Ureter (tissue), 1 donor: Measurements from ENCODE around the gene CES3. TPM values are rescaled to one million over a fixed set of nuclear protein-coding genes. Genes with fewer than 3 reads are reported as not detected.
"Not testable (repeated sequence)": the region's sequence is repeated elsewhere in the genome, so short reads cannot be mapped to it uniquely, and the experiment has no call there.

Source experiments
- DNase-seq: peaks from one replicate; pipeline ENCODE4 v3.0.0-alpha.2; 2020; ENCODE audit warnings: low spot score
- total RNA-seq: library from RNA; stranded (reverse); gene quantifications from one replicate; pipeline ENCODE4 v1.2.4, GENCODE V29; 2023
- donor health status: DM: yes; HTN: yes; CAD: no.

The CES3 gene
- total RNA-seq, 1 donor from 2014 or later: 0.29 TPM

DNA sequence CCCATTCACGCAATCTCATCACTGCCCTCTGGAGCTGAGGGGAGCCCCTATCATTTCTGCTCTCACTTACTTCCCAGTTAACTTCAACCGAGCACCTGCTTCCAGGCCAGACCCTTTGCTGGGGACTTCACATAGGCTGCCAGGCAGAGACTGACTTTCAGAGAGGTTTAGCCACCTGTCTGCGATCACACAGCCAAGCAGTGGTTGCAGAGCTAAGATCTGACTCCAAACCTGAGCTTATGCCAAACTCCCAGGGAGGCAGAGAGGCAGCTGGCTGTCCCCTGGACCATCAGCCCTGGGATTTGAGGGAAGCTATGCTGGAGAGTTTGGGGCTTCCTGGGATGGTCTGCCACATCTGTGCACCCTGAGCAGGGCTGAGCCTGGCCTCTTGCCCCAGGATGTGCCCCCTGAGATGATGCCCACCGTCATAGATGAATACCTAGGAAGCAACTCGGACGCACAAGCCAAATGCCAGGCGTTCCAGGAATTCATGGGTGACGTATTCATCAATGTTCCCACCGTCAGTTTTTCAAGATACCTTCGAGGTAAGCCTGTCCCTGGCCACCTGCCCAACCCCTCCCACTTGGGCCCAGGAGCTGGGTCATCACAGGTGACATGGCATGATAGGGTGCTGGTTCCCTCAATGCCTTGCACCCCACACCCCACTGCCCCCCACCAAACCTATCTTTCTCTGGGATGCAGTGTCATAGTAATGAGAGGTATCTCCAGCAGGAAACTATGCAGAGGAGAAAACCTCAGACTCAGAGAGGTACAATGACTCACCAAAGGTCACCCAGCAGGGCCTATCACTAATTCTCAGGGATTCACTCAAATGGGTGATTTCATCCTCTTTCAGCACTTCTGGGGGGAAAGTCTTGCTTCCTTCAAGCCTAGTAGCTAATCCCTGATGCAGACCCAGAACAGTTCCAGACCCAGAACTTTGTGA is 10.0 kb downstream of the CES3 start:
- DNase-seq: no peak

DNA sequence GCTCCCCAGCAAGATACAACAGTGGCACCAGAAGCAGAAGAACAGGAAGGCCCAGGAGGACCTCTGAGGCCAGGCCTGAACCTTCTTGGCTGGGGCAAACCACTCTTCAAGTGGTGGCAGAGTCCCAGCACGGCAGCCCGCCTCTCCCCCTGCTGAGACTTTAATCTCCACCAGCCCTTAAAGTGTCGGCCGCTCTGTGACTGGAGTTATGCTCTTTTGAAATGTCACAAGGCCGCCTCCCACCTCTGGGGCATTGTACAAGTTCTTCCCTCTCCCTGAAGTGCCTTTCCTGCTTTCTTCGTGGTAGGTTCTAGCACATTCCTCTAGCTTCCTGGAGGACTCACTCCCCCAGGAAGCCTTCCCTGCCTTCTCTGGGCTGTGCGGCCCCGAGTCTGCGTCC is 11.9 kb downstream of the CES3 start:
- no peak for DNase-seq

DNA sequence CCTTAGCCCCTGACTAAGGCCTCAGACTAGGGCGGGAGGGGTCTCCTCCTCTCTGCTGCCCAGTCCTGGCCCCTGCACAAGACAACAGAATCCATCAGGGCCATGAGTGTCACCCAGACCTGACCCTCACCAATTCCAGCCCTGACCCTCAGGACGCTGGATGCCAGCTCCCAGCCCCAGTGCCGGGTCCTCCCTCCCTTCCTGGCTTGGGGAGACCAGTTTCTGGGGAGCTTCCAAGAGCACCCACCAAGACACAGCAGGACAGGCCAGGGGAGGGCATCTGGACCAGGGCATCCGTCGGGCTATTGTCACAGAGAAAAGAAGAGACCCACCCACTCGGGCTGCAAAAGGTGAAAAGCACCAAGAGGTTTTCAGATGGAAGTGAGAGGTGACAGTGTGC is 12.7 kb downstream of the CES3 start:
- DNase-seq: no peak

DNA sequence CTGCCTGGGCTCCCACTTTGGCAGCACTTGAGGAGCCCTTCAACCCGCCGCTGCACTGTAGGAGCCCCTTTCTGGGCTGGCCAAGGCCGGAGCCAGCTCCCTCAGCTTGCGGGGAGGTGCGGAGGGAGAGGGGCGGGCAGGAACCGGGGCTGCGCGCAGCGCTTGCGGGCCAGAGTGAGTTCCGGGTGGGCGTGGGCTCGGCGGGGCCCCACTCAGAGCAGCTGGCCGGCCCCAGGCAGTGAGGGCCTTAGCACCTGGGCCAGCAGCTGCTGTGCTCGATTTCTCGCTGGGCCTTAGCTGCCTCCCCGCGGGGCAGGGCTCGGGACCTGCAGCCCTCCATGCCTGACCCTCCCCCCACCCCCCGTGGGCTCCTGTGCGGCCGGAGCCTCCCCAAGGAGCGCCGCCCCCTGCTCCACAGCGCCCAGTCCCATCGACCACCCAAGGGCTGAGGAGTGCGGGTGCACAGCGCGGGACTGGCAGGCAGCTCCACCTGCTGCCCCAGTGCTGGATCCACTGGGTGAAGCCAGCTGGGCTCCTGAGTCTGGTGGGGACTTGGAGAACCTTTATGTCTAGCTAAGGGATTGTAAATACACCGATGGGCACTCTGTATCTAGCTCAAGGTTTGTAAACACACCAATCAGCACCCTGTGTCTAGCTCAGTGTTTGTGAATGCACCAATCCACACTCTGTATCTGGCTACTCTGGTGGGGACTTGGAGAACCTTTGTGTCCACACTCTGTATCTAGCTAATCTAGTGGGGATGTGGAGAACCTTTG is 13.3 kb downstream of the CES3 start:
- not testable (repeated sequence) for DNase-seq

- DNase-seq: not testable (repeated sequence)
Observed at GRCh38 chr16:66974932-66975246, 13.8 kb downstream of the CES3 start.

DNA sequence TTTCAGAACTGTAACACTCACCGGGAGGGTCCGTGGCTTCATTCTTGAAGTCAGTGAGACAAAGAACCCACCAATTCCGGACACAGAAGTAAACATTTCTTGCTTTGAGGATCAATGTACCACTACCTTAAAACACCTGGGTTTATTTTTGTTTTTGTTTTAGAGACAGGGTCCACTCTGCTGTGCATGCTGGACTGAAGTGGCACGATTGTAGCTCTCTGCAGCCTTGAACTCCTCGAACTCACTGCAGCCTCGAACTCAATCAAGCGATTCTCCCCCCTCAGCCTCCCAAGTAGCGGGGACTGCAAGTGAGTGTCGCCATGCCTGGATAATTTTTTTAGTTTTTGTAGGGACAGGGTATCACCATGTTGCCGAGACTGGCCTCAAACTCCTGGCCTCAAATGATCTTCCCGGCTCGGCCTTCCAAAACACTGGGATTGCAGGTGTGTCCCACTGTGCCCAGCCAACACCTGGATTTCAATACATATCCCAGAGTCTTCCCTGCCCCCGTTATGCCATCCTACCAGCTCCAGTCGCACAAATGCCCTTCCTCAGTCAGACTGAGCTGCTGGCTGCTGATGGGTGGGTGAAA is 14.3 kb downstream of the CES3 start:
- no peak for DNase-seq

GRCh38 chr16:66976746-66977145 is 15.7 kb downstream of the CES3 start:
- no peak for DNase-seq

GRCh38 chr16:66977341-66978113 is 16.5 kb downstream of the CES3 start:
- DNase-seq: peak; percentile 90

- no peak for DNase-seq
Observed at GRCh38 chr16:66979011-66979717, 18.1 kb downstream of the CES3 start.

- DNase-seq: no peak
Observed at GRCh38 chr16:66983033-66983432, 22.0 kb downstream of the CES3 start.

- DNase-seq: no peak
Observed at GRCh38 chr16:66984892-66985311, 23.8 kb downstream of the CES3 start.

DNA sequence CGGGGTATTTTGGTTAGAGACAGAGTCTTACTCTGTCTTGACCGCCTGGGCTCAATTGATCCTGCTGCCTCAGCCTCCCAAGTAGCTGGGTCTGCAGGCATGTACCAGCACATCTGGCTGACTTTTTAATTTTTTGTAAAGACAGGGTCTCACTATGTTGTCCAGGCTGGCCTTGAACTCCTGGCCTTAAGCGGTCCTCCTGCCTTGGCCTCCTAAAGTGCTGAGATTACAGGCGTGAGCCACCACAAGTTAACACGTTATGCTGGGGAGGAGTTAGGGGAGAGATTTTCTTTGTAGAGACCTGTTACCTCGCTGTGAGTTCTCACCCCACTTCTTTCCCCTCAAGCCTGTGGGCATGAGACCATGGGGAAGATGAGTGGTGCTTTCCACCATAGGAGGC is 25.5 kb downstream of the CES3 start:
- no peak for DNase-seq

GRCh38 chr16:66988197-66988788 is 27.2 kb downstream of the CES3 start, which contains the start of gene CES4A:
TSS of gene CES4A (plus strand) at chr16:66988589. CDS start at chr16:66988773, 184 bp downstream.
- DNase-seq: no peak

DNA sequence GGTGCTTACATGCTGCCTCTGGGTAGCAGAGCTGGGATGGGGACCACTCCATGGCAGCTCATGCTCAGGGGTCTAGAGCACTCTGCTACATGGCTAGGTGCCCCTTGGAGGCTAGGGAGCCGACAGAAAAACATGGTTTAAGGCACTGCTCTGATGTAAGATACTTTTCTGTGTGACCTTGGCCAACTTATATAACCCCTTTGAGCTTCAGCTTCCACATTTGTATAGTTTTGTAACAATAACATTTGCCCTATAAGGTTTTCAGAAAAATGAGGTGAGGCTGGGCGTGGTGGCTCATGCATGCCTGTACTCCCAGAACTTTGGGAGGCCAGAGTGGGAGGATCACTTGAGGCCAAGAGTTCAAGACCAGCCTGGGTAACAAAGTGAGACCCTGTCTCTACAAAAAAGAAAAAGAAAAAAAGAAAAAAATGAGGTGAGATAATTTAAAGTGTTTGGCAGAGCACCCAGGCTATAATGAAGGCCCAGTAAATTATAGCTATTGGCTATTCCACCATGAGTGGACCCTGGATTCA is 30.5 kb downstream of the CES3 start:
- DNase-seq: no peak

DNA sequence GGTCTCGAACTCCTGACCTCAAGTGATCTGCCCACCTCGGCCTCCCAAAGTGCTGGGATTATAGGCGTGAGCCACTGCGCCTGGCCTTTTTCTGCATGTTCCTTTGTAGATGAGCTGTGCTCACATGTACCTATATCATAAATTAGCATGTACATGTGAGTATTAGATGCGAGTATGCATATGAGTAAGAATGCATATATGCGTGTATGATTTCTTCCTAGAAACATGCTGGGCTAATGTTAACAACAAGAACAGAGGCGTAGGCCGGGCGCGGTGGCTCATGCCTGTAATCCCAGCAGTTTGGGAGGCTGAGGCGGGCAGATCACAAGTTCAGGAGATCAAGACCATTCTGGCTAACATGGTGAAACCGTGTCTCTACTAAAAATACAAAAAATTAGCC is 32.5 kb downstream of the CES3 start:
- DNase-seq: not testable (repeated sequence)

DNA sequence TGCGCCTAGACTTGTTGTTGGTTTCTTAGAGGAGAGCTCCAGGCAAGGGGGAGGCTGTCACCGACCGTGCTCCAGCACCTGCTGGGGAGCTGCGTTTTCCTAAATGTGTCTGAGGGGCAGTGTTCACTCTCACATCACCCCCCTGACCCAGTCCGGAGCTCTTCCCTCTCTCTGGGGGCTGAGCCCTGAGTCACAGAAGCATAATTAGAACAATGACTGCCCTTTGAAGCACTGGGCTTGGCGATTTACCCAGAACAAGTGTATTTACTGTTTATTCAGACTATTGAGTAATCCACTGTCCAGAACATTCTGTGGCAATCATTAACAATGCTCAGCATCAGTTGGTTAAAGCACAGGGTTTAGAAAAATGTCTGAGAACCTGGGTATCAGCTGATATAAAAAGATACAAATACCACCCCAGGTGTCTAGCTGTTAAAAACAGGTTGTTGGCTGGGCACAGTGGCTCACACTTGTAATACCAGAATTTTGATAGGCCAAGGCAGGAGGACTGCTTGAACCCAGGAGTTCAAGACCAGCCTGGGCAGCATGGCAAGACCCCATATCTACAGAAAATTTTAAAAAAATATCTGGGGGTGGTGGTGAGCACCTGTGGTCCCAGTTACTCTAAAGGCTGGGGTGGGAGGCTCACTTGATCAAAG is 35.4 kb downstream of the CES3 start:
- peak; percentile 55 for DNase-seq

DNA sequence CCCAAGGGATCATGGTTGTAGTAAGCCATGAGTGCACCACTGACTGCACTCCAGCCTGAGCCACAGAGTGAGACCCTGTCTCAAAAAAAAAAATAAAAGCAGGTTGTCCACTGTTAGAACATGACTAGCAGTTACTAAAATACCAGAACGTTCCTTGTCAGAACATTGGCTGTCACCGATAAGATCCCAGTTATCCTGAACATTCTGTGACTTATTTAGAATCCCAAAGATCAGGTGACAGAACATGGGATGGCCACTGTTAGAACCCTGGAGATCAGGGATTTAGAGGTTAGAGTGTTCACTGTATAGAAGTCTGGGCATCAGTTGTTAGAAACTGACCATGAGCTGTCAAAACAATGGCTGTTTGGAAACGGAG is 35.9 kb downstream of the CES3 start:
- no peak for DNase-seq

DNA sequence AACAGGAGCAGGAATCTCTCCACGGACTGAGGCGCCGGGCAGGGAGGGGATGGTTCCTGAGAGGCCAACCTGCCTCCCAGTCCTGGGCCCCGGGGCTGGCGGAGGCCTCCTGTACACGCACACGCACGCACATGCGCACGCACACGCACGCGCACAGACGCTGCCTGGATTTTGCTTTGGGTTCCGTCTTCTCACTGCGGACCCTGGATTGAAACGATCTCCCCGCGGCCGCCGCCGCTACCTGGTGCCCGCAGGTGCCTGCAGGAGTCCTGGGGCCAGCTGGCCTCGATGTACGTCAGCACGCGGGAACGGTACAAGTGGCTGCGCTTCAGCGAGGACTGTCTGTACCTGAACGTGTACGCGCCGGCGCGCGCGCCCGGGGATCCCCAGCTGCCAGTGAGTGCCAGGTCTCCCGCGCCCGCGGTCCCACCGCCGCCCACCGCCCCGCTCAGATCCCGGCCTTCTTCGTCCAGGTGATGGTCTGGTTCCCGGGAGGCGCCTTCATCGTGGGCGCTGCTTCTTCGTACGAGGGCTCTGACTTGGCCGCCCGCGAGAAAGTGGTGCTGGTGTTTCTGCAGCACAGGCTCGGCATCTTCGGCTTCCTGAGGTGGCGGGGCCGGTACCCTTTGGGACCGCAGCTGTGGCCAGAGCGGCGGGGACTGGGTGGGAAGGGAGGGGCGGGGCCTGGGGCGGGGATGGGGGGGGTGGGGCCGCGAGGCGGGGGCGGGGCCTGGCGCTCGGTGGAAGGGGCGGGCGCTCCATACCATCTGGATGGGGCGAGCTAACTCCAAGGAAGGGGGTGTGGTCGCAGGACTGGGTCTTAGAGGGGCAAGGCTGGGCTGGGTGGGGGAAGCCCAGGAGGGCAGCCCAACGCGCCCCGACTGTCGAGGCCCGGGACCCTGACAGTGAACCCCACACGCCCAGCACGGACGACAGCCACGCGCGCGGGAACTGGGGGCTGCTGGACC is 39.6 kb downstream of the CES3 start:
- DNase-seq: no peak

DNA sequence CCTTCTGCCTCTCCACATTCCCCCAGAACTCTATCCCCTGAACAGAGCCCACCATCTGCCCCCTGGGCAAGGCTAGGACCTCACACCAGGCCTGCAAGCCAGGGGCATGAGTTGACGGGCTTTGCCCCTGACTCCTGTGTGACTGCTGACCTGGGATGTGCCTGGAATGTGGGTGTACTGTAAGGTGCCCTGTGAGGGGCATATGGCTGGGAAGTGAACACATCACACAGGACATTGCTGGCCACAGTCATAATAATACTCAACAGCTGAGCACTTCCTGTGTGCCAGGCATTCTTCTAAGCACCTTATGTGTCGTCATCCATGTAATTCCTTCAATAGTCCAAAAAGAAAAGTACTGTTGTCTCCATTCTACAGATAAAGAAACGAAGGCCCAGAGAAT is 40.7 kb downstream of the CES3 start:
- DNase-seq: no peak
